ENCODE data around the gene RASA1. TPM values are rescaled to one million over a fixed set of nuclear protein-coding genes. Genes with fewer than 3 reads are reported as not detected.

Gene RASA1
- total RNA-seq, 1 experiment from 2014 or later, result 23.0 TPM

DNA sequence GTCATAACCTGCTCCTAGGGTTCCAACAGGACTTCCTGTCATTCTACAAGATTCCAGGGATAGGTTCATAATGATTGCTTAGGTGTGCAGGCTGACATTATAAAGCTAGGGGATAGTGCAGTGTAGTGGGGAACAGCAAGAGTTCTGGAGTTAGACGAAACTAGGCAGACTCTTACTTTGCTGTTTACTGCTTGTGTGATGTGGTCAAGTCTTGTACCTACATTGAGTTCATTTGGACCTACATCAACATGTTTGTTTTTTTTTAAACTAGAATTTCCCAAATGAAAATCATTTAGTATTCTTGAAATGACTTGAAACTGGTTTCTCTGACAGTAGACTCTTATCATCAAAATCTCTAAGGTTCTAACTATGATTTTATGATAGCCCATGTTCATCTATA lies 166.3 kb downstream of the RASA1 start:
- ChIA-PET CTCF (no interaction called here), POLR2A (no interaction called here)
- H3K36me3 ChIP-seq (ENCODE audit: control insufficient read depth, insufficient read depth, low read length), result no peaks in the 10 kb centered on the region
- Mint-ChIP-seq H3K36me3 (ENCODE audit: insufficient read depth, unreplicated experiment) (no peaks in the 10 kb centered on the region), H3K9me3 (ENCODE audit: unreplicated experiment) (no peaks in the 10 kb centered on the region), H3K27ac (ENCODE audit: unreplicated experiment) (no peak overlapping the region), H3K4me3 (ENCODE audit: unreplicated experiment) (no peak overlapping the region), H3K4me1 (ENCODE audit: low read depth, unreplicated experiment) (no peaks in the 10 kb centered on the region), H3K27me3 (ENCODE audit: insufficient read depth, unreplicated experiment) (no peaks in the 10 kb centered on the region)
- DNase-seq, result no peak
- no peaks in the 10 kb centered on the region for H3K4me1 ChIP-seq
- intact Hi-C loops (cut with micrococcal nuclease; ENCODE audit: unreplicated experiment), result no loop called here
- no peaks in the 10 kb centered on the region for H3K27me3 ChIP-seq (replicated peaks; ENCODE audit: control insufficient read depth, insufficient read depth, low read length)
- TF ChIP-seq, protein P1, sequence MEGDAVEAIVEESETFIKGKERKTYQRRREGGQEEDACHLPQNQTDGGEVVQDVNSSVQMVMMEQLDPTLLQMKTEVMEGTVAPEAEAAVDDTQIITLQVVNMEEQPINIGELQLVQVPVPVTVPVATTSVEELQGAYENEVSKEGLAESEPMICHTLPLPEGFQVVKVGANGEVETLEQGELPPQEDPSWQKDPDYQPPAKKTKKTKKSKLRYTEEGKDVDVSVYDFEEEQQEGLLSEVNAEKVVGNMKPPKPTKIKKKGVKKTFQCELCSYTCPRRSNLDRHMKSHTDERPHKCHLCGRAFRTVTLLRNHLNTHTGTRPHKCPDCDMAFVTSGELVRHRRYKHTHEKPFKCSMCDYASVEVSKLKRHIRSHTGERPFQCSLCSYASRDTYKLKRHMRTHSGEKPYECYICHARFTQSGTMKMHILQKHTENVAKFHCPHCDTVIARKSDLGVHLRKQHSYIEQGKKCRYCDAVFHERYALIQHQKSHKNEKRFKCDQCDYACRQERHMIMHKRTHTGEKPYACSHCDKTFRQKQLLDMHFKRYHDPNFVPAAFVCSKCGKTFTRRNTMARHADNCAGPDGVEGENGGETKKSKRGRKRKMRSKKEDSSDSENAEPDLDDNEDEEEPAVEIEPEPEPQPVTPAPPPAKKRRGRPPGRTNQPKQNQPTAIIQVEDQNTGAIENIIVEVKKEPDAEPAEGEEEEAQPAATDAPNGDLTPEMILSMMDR (IDR thresholded peaks at IDR 0.05; ENCODE audit: insufficient read depth in 1 of 2, low read depth in 1 of 2, low read length in 1 of 2, severe bottlenecking in 1 of 2, unreplicated experiment in 1 of 2), result no peak
- no peak overlapping the region for H3K4me3 ChIP-seq (ENCODE audit: low read depth, low read length)
- no TSS peak for BruUV-seq (replicated peaks)
- H3K9me3 ChIP-seq, result no peaks in the 10 kb centered on the region

DNA sequence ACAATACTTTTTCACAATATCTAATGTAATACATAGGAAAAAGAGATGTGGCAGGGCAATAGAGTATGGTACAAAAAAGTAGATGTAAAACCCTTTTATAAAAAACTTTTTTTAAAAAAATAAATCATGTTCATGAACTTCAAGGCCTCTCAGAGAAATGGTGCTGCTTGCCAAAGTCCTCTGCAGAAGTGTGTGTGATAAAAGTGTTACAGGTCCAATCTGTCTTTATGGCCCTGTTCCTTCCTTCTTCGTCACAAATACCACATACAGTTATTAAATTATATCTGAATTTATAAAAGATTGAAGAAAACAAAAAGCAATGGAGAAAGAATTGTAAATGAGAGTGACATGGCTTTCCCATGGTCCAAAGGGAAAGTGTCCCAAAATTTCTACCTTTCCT lies 166.8 kb downstream of the RASA1 start:
- intact Hi-C loops (cut with micrococcal nuclease; ENCODE audit: unreplicated experiment), result no loop called here

GRCh38 chr5:87435144-87435694 lies 167.5 kb downstream of the RASA1 start:
- DNase-seq, result no peak
- Mint-ChIP-seq H3K27me3 (ENCODE audit: insufficient read depth, unreplicated experiment) (no peaks in the 10 kb centered on the region), H3K27ac (ENCODE audit: unreplicated experiment) (no peak overlapping the region), H3K4me1 (ENCODE audit: low read depth, unreplicated experiment) (no peaks in the 10 kb centered on the region), H3K4me3 (ENCODE audit: unreplicated experiment) (no peak overlapping the region), H3K9me3 (ENCODE audit: unreplicated experiment) (no peaks in the 10 kb centered on the region), H3K36me3 (ENCODE audit: insufficient read depth, unreplicated experiment) (no peaks in the 10 kb centered on the region)
- Histone ChIP-seq H3K36me3 (ENCODE audit: control insufficient read depth, insufficient read depth, low read length) (no peaks in the 10 kb centered on the region), H3K9me3 (no peaks in the 10 kb centered on the region), H3K4me3 (ENCODE audit: low read depth, low read length) (no peak overlapping the region), H3K4me1 (no peaks in the 10 kb centered on the region), H3K27me3 (replicated peaks; ENCODE audit: control insufficient read depth, insufficient read depth, low read length) (no peaks in the 10 kb centered on the region)
- intact Hi-C loops (cut with micrococcal nuclease; ENCODE audit: unreplicated experiment), result no loop called here
- BruUV-seq (replicated peaks), result no TSS peak
- POLR2A ChIA-PET, result no interaction called here
- TF ChIP-seq, protein P1 (IDR thresholded peaks at IDR 0.05; ENCODE audit: insufficient read depth in 1 of 2, low read depth in 1 of 2, low read length in 1 of 2, severe bottlenecking in 1 of 2, unreplicated experiment in 1 of 2), result no peak
- CTCF ChIA-PET, result no interaction called here

More for the DNA sequence above, 166.8 kb downstream of the RASA1 start:
- H3K9me3 Mint-ChIP-seq (ENCODE audit: unreplicated experiment), result no peaks in the 10 kb centered on the region
- H3K27me3 Mint-ChIP-seq (ENCODE audit: insufficient read depth, unreplicated experiment), result no peaks in the 10 kb centered on the region
- Histone ChIP-seq H3K9me3 (no peaks in the 10 kb centered on the region), H3K4me1 (no peaks in the 10 kb centered on the region), H3K27me3 (replicated peaks; ENCODE audit: control insufficient read depth, insufficient read depth, low read length) (no peaks in the 10 kb centered on the region), H3K4me3 (ENCODE audit: low read depth, low read length) (no peak overlapping the region), H3K36me3 (ENCODE audit: control insufficient read depth, insufficient read depth, low read length) (no peaks in the 10 kb centered on the region)
- no peak overlapping the region for H3K27ac Mint-ChIP-seq (ENCODE audit: unreplicated experiment)
- ChIA-PET CTCF (no interaction called here), POLR2A (no interaction called here)
- H3K4me3 Mint-ChIP-seq (ENCODE audit: unreplicated experiment), result no peak overlapping the region
- DNase-seq, result no peak
- H3K36me3 Mint-ChIP-seq (ENCODE audit: insufficient read depth, unreplicated experiment), result no peaks in the 10 kb centered on the region
- H3K4me1 Mint-ChIP-seq (ENCODE audit: low read depth, unreplicated experiment), result no peaks in the 10 kb centered on the region
- TF ChIP-seq, protein P1 (IDR thresholded peaks at IDR 0.05; ENCODE audit: insufficient read depth in 1 of 2, low read depth in 1 of 2, low read length in 1 of 2, severe bottlenecking in 1 of 2, unreplicated experiment in 1 of 2), result no peak
- no TSS peak for BruUV-seq (replicated peaks)

All from Caco-2 (cell line).